CD4-positive, alpha-beta memory T cell (primary cell): ENCODE measurements around the gene ZDHHC18. TPM values are rescaled to one million over a fixed set of nuclear protein-coding genes. Genes with fewer than 3 reads are reported as not detected.
"Not testable (repeated sequence)": the region's sequence is repeated elsewhere in the genome, so short reads cannot be mapped to it uniquely, and the experiment has no call there.

ENCODE experiments used
- CTCF ChIA-PET: fragments of 350-600 bp; sonication (Branson Sonifier 250); formaldehyde crosslinking; loops from one replicate; lab custom pipeline; 2021; ENCODE audit warnings: inconsistent platforms; ENCODE audit not compliant: partially characterized antibody; lab: Charles Lee
- POLR2A ChIA-PET: fragments of 350-600 bp; sonication (Branson Sonifier 250); formaldehyde crosslinking; loops from one replicate; lab custom pipeline; 2021; ENCODE audit not compliant: partially characterized antibody; lab: Charles Lee
- DNase-seq, 5 donors: peaks; one replicate each; pipeline versions ENCODE4 v3.0.0 to v3.0.0-alpha.2; 2020 to 2022; ENCODE audit warnings: mixed read lengths in 1 of 5
- H3K27ac ChIP-seq: one replicate; pipeline ENCODE4 v1.7.0; 2013; ENCODE audit warnings: low read depth, low read length
- H3K27me3 ChIP-seq: 2 replicates; pipeline ENCODE4 v1.7.0; 2013; ENCODE audit warnings: mild to moderate bottlenecking, low read length, moderate library complexity; ENCODE audit not compliant: insufficient read depth
- H3K36me3 ChIP-seq: 2 replicates; pipeline ENCODE4 v1.7.0; 2013; ENCODE audit warnings: mild to moderate bottlenecking, low read length, moderate library complexity; ENCODE audit not compliant: insufficient read depth
- H3K4me1 ChIP-seq: 2 replicates; pipeline ENCODE4 v1.7.0; 2013; ENCODE audit warnings: mild to moderate bottlenecking, low read length, moderate library complexity; ENCODE audit not compliant: insufficient read depth
- H3K4me3 ChIP-seq, 2 donors: one replicate each; pipeline ENCODE4 v1.7.0; 2013; ENCODE audit warnings: low read length in 2 of 2, mild to moderate bottlenecking in 1 of 2
- H3K9me3 ChIP-seq, 2 donors: one replicate each; pipeline ENCODE4 v1.7.0; 2013; ENCODE audit warnings: low read length in 2 of 2, control low read depth in 1 of 2; ENCODE audit not compliant: control insufficient read depth in 1 of 2
- H3K27ac Mint-ChIP-seq, 7 donors: one replicate each; pipeline ENCODE4 v1.8.0; 2020 to 2021; ENCODE audit warnings: mixed read lengths in 7 of 7, mild to moderate bottlenecking in 6 of 7, inconsistent platforms in 3 of 7, moderate library complexity in 3 of 7
- H3K27me3 Mint-ChIP-seq, 2 donors: one replicate each; pipeline ENCODE4 v1.8.0; 2020 to 2021; ENCODE audit warnings: mixed read lengths in 2 of 2
- H3K36me3 Mint-ChIP-seq, 2 donors: one replicate each; pipeline ENCODE4 v1.8.0; 2020 to 2021; ENCODE audit warnings: mixed read lengths in 2 of 2, inconsistent platforms in 1 of 2, mild to moderate bottlenecking in 1 of 2
- H3K4me1 Mint-ChIP-seq, 4 donors: one replicate each; pipeline ENCODE4 v1.8.0; 2020 to 2021; ENCODE audit warnings: mixed read lengths in 4 of 4, mild to moderate bottlenecking in 1 of 4
- H3K4me3 Mint-ChIP-seq, 8 donors: one replicate each; pipeline ENCODE4 v1.8.0; 2020 to 2021; ENCODE audit warnings: mixed read lengths in 8 of 8, mild to moderate bottlenecking in 7 of 8, moderate library complexity in 6 of 8, inconsistent platforms in 3 of 8
- H3K9me3 Mint-ChIP-seq, 8 donors: one replicate each; pipeline ENCODE4 v1.8.0; 2020 to 2021; ENCODE audit warnings: mixed read lengths in 8 of 8, mild to moderate bottlenecking in 5 of 8, inconsistent platforms in 3 of 8, moderate library complexity in 1 of 8
- intact Hi-C: fragments of 100-400 bp; cut with micrococcal nuclease; formaldehyde crosslinking; loops from one replicate; pipeline ENCODE4 v1.15.1; 2023
- polyA plus RNA-seq, 2 donors: library from polyadenylated mRNA; unstranded; fragments of 300-500 nt; fragmentation: Illumina TruSeq; gene quantifications; one replicate each; pipeline ENCODE4 v1.2.3, GENCODE V29; 2021
- total RNA-seq, 2 experiments: library from RNA; stranded (reverse); gene quantifications; one replicate each; pipeline ENCODE4 v1.2.3, GENCODE V29; 2021

ZDHHC18 gene
- total and polyA plus RNA-seq, 4 experiments from 2014 or later = 6.2 to 56.4 (median 36.5) TPM

DNA sequence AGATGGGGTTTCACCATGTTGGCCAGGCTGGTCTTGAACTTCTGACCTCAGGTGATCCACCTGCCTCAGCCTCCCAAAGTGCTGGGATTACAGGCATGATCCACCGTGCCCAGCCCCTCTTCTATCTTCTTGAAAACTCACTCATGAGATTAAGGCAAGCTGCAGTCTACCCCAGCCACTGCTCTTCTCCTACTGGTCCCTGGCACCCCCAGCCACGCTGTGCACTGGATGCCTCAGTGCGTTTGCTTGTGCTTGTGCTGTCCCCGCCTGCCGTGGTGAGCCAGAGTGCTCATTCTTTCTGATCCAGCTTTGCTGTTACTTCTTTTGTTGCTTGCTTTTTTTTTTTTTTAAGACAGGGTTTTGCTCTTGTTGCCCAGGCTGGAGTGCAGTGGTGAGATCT is 11.2 kb downstream of the ZDHHC18 start:
- H3K27ac ChIP-seq = peak overlapping the region; percentile 90
- intact Hi-C loops, H3K9me3 Mint-ChIP-seq, H3K9me3 ChIP-seq, H3K27me3 ChIP-seq, DNase-seq, H3K4me3 ChIP-seq, H3K27me3 Mint-ChIP-seq: not testable (repeated sequence)
- H3K36me3 ChIP-seq = peaks cover 33% of the 10 kb centered on the region
- H3K4me1 Mint-ChIP-seq = peaks cover 35 to 57% (median 46%) of the 10 kb centered on the region in 4 donors
- ChIA-PET POLR2A (interaction anchor here (1.0 to 2.6 kb wide), 4 partner anchors 9 to 145 kb away, joined by 3 to 9 read pairs (median 6); no protein-coding TSS in a partner anchor), CTCF (interaction anchor here (0.9 to 10.7 kb wide), 4 partner anchors 13 to 38 kb away, joined by 3 to 184 read pairs (median 4); partner anchors contain the start of gene ZDHHC18)
- H3K36me3 Mint-ChIP-seq = peaks cover 30 to 62% of the 10 kb centered on the region in 2 donors
- H3K4me1 ChIP-seq = peaks cover 50% of the 10 kb centered on the region
- peak overlapping the region in 1 of 8 donors; percentile 30 for H3K4me3 Mint-ChIP-seq
- H3K27ac Mint-ChIP-seq = peak overlapping the region in 6 of 7 donors; percentile 83 to 97 (median 94)

DNA sequence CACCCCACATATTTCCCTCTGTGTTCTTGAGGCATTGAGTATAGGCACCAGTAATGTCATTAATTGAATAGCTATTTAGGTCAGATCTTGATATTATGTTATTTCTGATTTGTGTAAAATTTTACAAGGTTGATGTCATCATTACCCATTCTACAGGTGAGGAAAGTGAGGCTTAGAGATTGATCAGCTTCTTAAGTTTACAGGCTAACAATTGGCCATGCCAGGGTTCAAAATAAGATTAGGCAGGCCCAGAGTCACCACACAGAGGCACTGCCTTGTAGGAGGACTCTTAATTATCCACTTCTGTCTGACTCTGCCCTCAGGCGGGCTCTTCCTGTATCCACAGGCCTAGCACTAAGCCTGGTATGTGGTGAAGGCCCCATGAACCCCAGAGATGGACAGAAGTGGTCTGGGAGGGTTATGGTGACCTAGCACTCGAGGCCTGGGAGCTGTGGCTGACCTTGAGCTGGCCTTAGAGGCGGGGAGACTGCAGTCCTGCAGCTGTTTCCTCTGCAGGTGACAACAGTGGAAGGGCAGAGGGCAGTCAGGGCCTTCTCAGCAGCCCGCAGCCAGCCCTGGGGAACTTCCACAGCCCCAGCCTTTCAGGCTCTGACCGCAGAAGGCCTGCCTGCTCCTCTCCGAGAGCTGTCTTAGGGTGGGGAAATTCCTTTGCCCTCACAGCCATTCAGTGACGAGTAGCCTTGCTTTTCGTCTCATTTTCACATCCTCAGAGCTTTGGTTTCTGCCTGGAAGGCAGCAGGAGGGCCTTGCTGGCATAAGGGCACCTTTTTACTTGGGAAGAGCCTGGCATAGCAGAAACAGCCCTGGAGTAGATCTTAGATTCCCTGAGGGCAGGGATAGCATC is 12.2 kb downstream of the ZDHHC18 start:
- H3K4me3 Mint-ChIP-seq = peak overlapping the region in 7 of 8 donors; percentile 13 to 59 (median 42)

DNA sequence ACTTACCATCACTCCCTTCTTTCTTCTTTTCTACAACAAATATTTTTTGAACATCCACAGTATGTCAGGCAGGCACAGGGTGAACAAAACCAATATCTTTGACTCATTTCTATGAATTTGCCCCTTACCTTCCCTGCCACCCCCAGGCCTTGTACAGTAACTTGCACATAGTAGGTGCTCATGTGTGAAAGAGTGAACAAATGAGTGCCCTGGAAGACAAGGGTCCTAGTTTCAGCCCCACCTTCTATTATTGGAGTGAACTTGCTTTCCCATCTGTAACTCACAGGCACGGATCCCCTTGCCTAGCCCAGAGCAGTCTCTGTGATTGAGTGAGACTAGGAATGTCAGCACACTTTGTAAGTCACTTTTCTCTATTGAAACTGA is 12.8 kb downstream of the ZDHHC18 start:
- peaks cover 34% of the 10 kb centered on the region for H3K36me3 ChIP-seq
- H3K4me1 ChIP-seq = peaks cover 34% of the 10 kb centered on the region

More for the DNA sequence above, 12.2 kb downstream of the ZDHHC18 start:
- Mint-ChIP-seq H3K9me3 (no peaks in the 10 kb centered on the region), H3K36me3 (peaks cover 30 to 62% of the 10 kb centered on the region in 2 donors), H3K4me1 (peaks cover 24 to 47% (median 36%) of the 10 kb centered on the region in 4 donors), H3K27me3 (no peaks in the 10 kb centered on the region), H3K27ac (peak overlapping the region; percentile 88 to 97 (median 94))
- DNase-seq = peak; percentile 62 to 92 (median 65)
- CTCF ChIA-PET = interaction anchor here (0.8 to 10.7 kb wide), 6 partner anchors 12 to 29 kb away, joined by 3 to 184 read pairs (median 3); partner anchors contain the start of gene ZDHHC18
- peaks cover 40% of the 10 kb centered on the region for H3K4me1 ChIP-seq
- intact Hi-C loops = no loop called here
- H3K27ac ChIP-seq = peak overlapping the region; percentile 90
- no peaks in the 10 kb centered on the region for H3K27me3 ChIP-seq
- no peaks in the 10 kb centered on the region for H3K9me3 ChIP-seq
- H3K36me3 ChIP-seq = peaks cover 34% of the 10 kb centered on the region
- POLR2A ChIA-PET = interaction anchor here (0.6 to 1.3 kb wide), 7 partner anchors 10 to 146 kb away, joined by 3 to 9 read pairs (median 4); partner anchors contain the start of gene GPN2
- no peak overlapping the region for H3K4me3 ChIP-seq

DNA sequence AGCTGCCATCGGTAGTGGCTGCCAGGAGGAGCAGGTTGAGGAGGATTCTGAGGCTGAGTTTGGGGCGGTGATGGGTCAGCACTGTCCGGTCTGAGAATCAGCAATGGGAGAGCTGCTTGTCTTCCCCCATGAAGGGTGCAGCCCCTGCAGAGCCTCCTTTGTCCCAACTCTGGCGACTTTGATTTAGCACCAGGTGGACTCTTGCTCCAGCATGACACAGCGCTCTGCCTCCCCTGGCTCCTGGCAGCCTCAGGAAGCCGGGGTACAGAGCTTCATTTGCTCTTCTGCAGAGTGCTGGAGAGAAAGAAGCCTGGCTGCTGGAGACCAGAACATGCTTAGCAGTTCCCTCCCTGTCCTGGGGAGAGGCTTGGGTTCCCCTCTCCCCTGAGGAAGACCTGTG is 13.3 kb downstream of the ZDHHC18 start:
- ChIA-PET POLR2A (no interaction called here), CTCF (interaction anchor here (1.4 to 10.7 kb wide), 3 partner anchors 17 to 37 kb away, joined by 4 to 184 read pairs (median 4); partner anchors contain the start of gene ZDHHC18)
- Histone ChIP-seq H3K27ac (peak overlapping the region; percentile 90), H3K27me3 (no peaks in the 10 kb centered on the region), H3K4me1 (peaks cover 29% of the 10 kb centered on the region), H3K4me3 (no peak overlapping the region), H3K9me3 (no peaks in the 10 kb centered on the region), H3K36me3 (peaks cover 34% of the 10 kb centered on the region)
- H3K36me3 Mint-ChIP-seq = peaks cover 33 to 63% of the 10 kb centered on the region in 2 donors
- intact Hi-C loops = no loop called here
- H3K27me3 Mint-ChIP-seq = no peaks in the 10 kb centered on the region
- peak overlapping the region; percentile 88 to 97 (median 94) for H3K27ac Mint-ChIP-seq
- no peak overlapping the region for H3K4me3 Mint-ChIP-seq
- DNase-seq = no peak
- H3K9me3 Mint-ChIP-seq = no peaks in the 10 kb centered on the region
- peaks cover 18 to 46% (median 25%) of the 10 kb centered on the region in 4 donors for H3K4me1 Mint-ChIP-seq

More for the DNA sequence above, 12.8 kb downstream of the ZDHHC18 start:
- intact Hi-C loops = no loop called here
- POLR2A ChIA-PET = interaction anchor here (0.6 to 1.2 kb wide), 3 partner anchors 20 to 51 kb away, joined by 3 to 4 read pairs (median 4); partner anchors contain the start of gene GPN2
- Mint-ChIP-seq H3K4me1 (peaks cover 21 to 46% (median 29%) of the 10 kb centered on the region in 4 donors), H3K36me3 (peaks cover 35 to 63% of the 10 kb centered on the region in 2 donors), H3K9me3 (no peaks in the 10 kb centered on the region), H3K4me3 (peak overlapping the region in 6 of 8 donors; percentile 12 to 57 (median 38)), H3K27ac (peak overlapping the region; percentile 88 to 97 (median 94)), H3K27me3 (no peaks in the 10 kb centered on the region)
- Histone ChIP-seq H3K27me3 (no peaks in the 10 kb centered on the region), H3K9me3 (no peaks in the 10 kb centered on the region), H3K27ac (peak overlapping the region; percentile 90), H3K4me3 (no peak overlapping the region)
- CTCF ChIA-PET = interaction anchor here (0.8 to 10.7 kb wide), 6 partner anchors 12 to 30 kb away, joined by 3 to 184 read pairs (median 3); partner anchors contain the start of gene ZDHHC18
- no peak for DNase-seq

DNA sequence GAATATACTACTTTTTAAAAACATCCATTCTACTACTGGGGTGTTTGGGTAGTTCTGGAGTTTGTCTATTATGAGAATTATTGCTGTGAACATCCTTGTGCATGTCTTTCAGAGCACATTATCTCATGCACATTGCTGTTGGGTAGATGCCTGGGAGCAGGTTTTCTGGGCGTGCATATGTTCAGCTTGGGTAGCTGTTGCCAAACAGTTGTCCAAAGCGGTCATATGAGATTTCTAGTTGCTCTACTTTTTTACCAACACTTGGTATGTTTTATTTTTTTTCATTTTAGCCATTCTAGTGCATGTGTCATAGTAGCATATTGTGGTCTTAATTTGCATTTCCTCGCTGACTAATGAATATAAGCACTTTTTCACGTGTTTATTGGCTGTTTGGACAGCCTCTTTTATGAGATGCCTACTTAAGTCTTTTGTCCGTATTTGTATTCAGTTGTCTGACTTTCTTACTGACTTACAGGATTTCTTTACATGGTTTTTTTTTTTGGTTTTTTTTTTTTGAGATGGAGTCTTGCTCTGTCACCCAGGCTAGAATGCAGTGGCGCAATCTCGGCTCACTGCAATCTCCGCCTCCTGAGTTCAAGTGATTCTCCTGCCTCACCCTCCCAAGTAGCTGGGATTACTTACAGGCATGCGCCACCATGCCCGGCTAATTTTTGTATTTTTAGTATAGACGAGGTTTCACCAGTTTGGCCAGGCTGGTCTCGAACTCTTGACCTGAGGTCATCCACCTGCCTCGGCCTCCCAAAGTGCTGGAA is 18.1 kb downstream of the ZDHHC18 start:
- Histone ChIP-seq H3K27ac (no peak overlapping the region), H3K27me3 (no peaks in the 10 kb centered on the region), H3K9me3 (no peaks in the 10 kb centered on the region), H3K36me3 (peaks cover 51% of the 10 kb centered on the region), H3K4me3 (no peak overlapping the region), H3K4me1 (peaks cover 6% of the 10 kb centered on the region)
- peak overlapping the region in 4 of 7 donors; percentile 22 to 44 (median 32) for H3K27ac Mint-ChIP-seq
- no peak overlapping the region for H3K4me3 Mint-ChIP-seq
- H3K36me3 Mint-ChIP-seq = peaks cover 26 to 60% of the 10 kb centered on the region in 2 donors
- CTCF ChIA-PET = no interaction called here
- POLR2A ChIA-PET = no interaction called here
- no peaks in the 10 kb centered on the region for H3K9me3 Mint-ChIP-seq
- intact Hi-C loops = no loop called here
- H3K27me3 Mint-ChIP-seq = no peaks in the 10 kb centered on the region
- H3K4me1 Mint-ChIP-seq = peaks cover under 1 to 10% (median 6%) of the 10 kb centered on the region in 4 donors
- DNase-seq = no peak

DNA sequence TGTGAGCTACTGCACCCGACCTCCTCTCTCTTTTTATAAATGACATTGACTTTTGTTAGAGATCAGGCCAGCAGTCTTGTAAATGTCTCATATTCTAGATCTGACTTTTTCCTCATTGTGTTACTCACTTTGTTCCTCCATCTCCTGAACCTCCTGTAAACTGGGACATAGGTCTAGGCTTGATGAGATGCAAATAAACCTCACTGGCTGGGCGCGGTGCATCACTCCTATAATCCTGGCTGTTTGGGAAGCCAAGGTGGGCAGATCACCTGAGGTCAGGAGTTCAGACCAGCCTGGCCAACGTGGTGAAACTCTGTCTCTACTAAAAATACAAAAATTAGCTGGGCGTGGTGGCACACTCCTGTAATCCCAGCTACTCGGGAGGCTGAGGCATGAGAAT is 21.3 kb downstream of the ZDHHC18 start:
- H3K27me3 ChIP-seq, H3K4me3 ChIP-seq, H3K4me1 ChIP-seq, DNase-seq, H3K27me3 Mint-ChIP-seq, H3K9me3 ChIP-seq, intact Hi-C loops, H3K4me3 Mint-ChIP-seq, H3K27ac ChIP-seq, H3K9me3 Mint-ChIP-seq: not testable (repeated sequence)
- peaks cover 64% of the 10 kb centered on the region for H3K36me3 ChIP-seq
- POLR2A ChIA-PET = interaction anchor here (0.6 to 1.0 kb wide), 2 partner anchors 14 to 82 kb away, joined by 4 read pairs; no protein-coding TSS in a partner anchor
- CTCF ChIA-PET = interaction anchor here (1.3 to 3.7 kb wide), 4 partner anchors 17 to 39 kb away, joined by 3 to 19 read pairs (median 4); no protein-coding TSS in a partner anchor
- peaks cover 44 to 77% of the 10 kb centered on the region in 2 donors for H3K36me3 Mint-ChIP-seq
- H3K4me1 Mint-ChIP-seq = peaks cover 0 to 12% (median 7%) of the 10 kb centered on the region in 4 donors
- H3K27ac Mint-ChIP-seq = peak overlapping the region in 6 of 7 donors; percentile 3 to 82 (median 35)
